Measurements from ENCODE around the gene COL27A1. TPM values are rescaled to one million over a fixed set of nuclear protein-coding genes. Genes with fewer than 3 reads are reported as not detected.

Gene COL27A1
- total and polyA plus RNA-seq, 12 donors: 3.0 to 99.8 (median 11.9) TPM

GRCh38 chr9:114130141-114130540 lies 25.2 kb upstream of the COL27A1 start:
- WGBS, 4 donors: 76 to 91% (median 80%) methylated on average over 7 of the region's 7 CpGs

GRCh38 chr9:114130624-114131277 lies 24.6 kb upstream of the COL27A1 start:
- H3K27me3 ChIP-seq: no peaks in the 10 kb centered on the region
- WGBS, 4 donors: 79 to 83% (median 82%) methylated on average over 4 of the region's 4 CpGs
- H3K4me3 ChIP-seq: no peak overlapping the region
- no peak overlapping the region for H3K27ac ChIP-seq
- TF ChIP-seq CTCF (IDR thresholded peaks at IDR 0.05) (no peak), POLR2A (IDR thresholded peaks at IDR 0.05) (no peak)
- DNase-seq: no peak
- H3K9me3 ChIP-seq (replicated peaks in 1 of 3): no peaks in the 10 kb centered on the region
- H3K36me3 ChIP-seq (replicated peaks in 1 of 2): no peaks in the 10 kb centered on the region
- no peaks in the 10 kb centered on the region for H3K4me1 ChIP-seq (replicated peaks in 1 of 2)
- intact Hi-C loops (cut with DNase I): no loop called here

More at GRCh38 chr9:114130141-114130540, 25.2 kb upstream of the COL27A1 start:
- Histone ChIP-seq H3K9me3 (replicated peaks in 1 of 3) (no peaks in the 10 kb centered on the region), H3K27me3 (no peaks in the 10 kb centered on the region), H3K4me3 (no peak overlapping the region), H3K27ac (no peak overlapping the region), H3K36me3 (replicated peaks in 1 of 2) (no peaks in the 10 kb centered on the region), H3K4me1 (replicated peaks in 1 of 2) (no peaks in the 10 kb centered on the region)
- intact Hi-C loops (cut with DNase I): no loop called here
- TF ChIP-seq CTCF (IDR thresholded peaks at IDR 0.05): no peak
- no peak for DNase-seq

- DNase-seq: no peak
- Histone ChIP-seq H3K36me3 (replicated peaks in 1 of 2) (no peaks in the 10 kb centered on the region), H3K27me3 (no peaks in the 10 kb centered on the region), H3K9me3 (replicated peaks in 1 of 3) (no peaks in the 10 kb centered on the region), H3K4me3 (no peak overlapping the region), H3K4me1 (replicated peaks in 1 of 2) (no peaks in the 10 kb centered on the region), H3K27ac (no peak overlapping the region)
- no peak for TF ChIP-seq POLR2A (IDR thresholded peaks at IDR 0.05)
- TF ChIP-seq CTCF (IDR thresholded peaks at IDR 0.05): no peak
- intact Hi-C loops (cut with DNase I): no loop called here
- 76 to 89% (median 88%) methylated on average over 10 of the region's 10 CpGs for WGBS, 4 donors
Measured at GRCh38 chr9:114131808-114132549, 23.4 kb upstream of the COL27A1 start.

GRCh38 chr9:114132550-114132918 lies 22.8 kb upstream of the COL27A1 start:
- intact Hi-C loops (cut with DNase I): no loop called here
- no peaks in the 10 kb centered on the region for H3K9me3 ChIP-seq (replicated peaks in 1 of 3)
- H3K4me1 ChIP-seq (replicated peaks in 1 of 2): no peaks in the 10 kb centered on the region
- H3K36me3 ChIP-seq (replicated peaks in 1 of 2): no peaks in the 10 kb centered on the region
- TF ChIP-seq POLR2A (IDR thresholded peaks at IDR 0.05) (no peak), CTCF (IDR thresholded peaks at IDR 0.05) (no peak)
- H3K27me3 ChIP-seq: no peaks in the 10 kb centered on the region
- no peak for DNase-seq
- WGBS, 4 donors: 54 to 72% (median 66%) methylated on average over 7 of the region's 7 CpGs
- no peak overlapping the region for H3K27ac ChIP-seq
- no peak overlapping the region for H3K4me3 ChIP-seq

All from adrenal gland (tissue), 12 donors.